PFSK-1 (cell line): ENCODE results near the gene FLOT2.

Experiments
- REST ChIP-seq, 2 experiments: IDR thresholded peaks; 2 replicates each; pipeline versions ENCODE4 v1.6.1 to v1.8.0; 2011 to 2012; ENCODE audit warnings: low read depth in 2 of 2, low read length in 2 of 2, control low read depth in 1 of 2, inconsistent platforms in 1 of 2, mild to moderate bottlenecking in 1 of 2, moderate library complexity in 1 of 2; ENCODE audit not compliant: insufficient read depth in 1 of 2
- SIN3A ChIP-seq: IDR thresholded peaks from 2 replicates; pipeline ENCODE4 v1.6.1; 2012; ENCODE audit warnings: mild to moderate bottlenecking, low read length, moderate library complexity, borderline replicate concordance; ENCODE audit not compliant: insufficient read depth
- TAF1 ChIP-seq: IDR thresholded peaks from 2 replicates; pipeline ENCODE4 v1.6.1; 2012; ENCODE audit warnings: low read length, control low read depth, borderline replicate concordance; ENCODE audit not compliant: insufficient read depth

- TF ChIP-seq SIN3A (no peak), REST (IDR thresholded peaks at IDR 0.05; ENCODE audit: insufficient read depth in 1 of 2, low read depth in 2 of 2, low read length in 2 of 2) (no peak), TAF1 (no peak)
Observed at GRCh38 chr17:28875848-28876550, 21.5 kb downstream of the FLOT2 start.
